Measurements from ENCODE around the gene BEND7.
A peak's percentile ranks its signal among the peaks of the same experiment; 100 is the strongest.
"Not testable (repeated sequence)": the region's sequence is repeated elsewhere in the genome, so short reads cannot be mapped to it uniquely, and the experiment has no call there.

BEND7 gene

DNA sequence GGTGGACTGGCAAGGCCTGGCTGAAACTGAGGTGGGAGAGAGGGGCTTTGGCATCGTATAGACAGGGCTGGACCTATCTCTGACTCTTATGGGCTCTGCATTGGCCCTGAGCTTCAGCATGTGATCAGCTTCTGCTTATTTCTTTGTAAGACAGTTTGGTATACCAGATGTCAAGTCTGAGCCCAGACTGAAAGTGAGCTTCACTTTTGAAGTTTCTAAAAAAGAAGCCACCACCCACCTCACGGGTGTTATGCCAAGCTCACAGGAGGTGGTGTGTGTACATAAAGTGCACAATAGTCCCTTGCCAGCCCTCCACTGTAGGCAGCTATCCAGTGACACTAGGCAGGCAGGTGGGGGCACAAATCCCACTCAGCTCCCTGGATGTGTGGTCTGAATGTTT lies 112.1 kb downstream of the BEND7 start:
- FAIRE-seq: no peak

DNA sequence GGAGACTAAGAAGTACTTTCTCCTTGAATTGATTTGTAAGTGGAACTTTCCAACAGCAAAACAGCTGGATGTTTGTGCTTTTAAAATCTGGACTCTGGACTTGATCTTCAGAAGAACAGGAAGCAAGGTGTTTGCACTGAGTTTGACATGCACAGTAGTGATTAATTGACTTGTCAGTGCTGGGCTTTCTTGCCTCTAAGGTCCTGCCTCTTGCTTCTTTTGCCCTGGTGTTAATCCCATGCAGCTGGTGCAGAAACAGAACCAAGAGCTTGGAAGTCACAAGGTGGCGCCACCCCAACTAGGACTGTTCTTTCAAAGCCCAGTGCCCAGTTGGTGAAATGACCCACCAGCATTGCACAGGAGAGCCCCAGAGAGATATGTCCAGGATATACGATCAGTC lies 114.0 kb downstream of the BEND7 start:
- FAIRE-seq: no peak

DNA sequence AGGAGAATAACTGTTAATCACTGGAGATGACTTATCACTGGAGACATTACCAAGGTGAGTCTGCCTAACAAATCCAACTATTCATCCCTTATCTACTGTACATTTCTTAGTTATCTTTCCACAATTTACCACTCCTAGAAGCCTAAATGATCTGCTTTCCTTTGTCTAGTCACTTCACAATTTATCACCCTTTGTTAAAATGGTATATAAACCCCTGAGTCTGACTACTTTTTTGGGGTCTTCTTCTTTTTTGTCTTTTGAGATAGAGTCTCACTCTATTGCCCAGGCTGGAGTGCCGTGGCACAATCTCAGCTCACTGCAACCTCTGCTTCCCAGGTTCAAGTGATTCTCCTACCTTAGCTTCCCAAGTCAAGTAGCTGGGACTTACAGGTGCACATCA lies 114.7 kb downstream of the BEND7 start:
- FAIRE-seq: no peak

DNA sequence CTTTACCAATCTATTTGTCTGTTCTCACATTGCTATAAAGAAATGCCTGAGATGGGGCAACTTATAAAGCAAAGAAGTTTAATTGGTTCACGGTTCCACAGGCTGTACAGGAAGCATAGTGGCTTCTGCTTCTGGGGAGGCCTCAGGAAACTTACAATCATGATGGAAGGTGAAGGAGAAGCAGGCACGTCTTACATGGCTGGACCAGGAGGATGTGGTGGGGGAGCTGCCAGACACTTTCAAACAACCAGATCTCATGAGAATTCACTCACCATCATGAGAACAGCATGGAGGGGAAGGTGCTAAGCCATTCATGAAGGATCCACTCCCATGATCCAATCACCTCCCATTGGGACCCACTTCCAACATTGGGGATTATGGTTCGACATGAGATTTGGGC lies 115.9 kb downstream of the BEND7 start:
- no peak for FAIRE-seq

DNA sequence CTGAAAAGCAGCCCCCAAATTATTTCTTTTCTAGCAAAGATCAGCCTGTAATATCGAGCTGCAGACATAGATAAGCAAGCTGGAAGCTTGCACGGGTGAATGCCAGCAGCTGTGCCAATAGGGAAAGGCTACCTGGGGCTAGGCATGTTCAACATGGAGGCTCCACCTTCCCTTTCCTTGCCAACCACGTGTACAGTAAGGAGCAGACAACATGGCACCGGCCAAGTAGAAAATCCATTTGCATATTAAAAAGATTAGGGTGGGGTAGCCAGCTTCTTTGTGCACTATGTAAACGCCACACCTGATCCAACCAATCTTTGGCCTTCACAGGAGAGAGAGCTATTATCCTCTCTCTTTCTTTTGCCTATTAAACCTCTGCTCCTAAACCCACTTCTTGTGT lies 124.0 kb downstream of the BEND7 start:
- no peak for FAIRE-seq

DNA sequence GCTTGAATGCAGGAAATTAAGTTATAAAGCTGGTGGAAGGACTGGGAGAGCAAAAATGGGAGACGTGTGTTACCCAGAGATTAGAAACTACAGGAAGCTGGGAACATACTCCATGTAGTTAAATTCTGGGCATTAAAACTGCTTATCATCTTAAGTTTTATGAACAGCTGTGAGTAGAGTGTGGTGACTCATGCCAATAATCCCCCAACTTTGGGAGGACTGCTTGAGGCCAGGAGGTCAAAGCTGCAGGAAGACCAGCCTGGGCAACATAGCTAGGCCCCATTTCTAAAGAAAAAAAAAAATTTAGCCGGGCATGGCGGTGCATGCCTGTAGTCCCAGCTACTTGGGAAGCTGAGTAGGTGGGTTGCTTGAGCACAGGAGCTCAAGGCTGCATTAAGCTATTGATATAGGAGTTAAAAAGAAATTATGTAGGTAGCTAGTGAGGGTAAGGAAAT lies 124.5 kb downstream of the BEND7 start:
- no peak for FAIRE-seq

DNA sequence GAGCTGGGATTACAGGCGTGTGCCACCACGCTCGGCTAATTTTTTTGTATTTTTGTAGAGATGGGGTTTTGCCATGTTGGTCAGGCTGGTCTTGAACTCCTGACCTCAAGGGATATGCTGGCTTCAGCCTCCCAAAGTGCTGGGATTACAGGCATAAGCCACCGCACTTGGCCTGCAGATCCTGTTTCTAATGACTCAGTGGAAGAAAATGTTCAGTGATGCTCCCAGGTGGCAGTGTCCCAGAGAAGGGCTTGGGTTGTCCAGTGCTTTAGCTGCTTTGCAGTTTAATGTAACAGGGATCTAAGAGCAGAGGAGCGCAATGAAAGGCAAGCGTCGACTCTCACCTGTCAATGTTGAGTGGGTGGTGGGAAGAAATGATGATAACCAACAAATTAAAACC lies 125.4 kb downstream of the BEND7 start:
- not testable (repeated sequence) for FAIRE-seq

DNA sequence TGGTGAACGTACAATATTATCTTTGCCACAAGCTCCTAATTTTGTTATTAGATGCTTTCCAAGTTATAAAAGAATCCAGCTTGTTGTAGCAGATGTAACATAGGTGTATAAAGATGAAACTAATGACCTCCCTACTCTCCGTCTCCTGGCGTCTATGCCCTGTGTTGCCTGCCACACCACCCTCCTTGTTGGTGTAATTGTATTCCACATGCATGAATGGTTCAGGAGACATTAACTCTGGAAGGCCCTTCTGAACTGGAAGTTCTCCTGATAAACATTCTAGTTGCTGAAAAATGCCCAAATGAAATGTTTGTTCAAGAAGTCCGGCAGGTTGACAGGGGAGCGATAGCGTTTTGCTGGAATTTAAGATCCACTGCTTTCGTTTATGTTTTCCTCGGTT lies 126.8 kb downstream of the BEND7 start:
- peak; percentile 84 for FAIRE-seq

DNA sequence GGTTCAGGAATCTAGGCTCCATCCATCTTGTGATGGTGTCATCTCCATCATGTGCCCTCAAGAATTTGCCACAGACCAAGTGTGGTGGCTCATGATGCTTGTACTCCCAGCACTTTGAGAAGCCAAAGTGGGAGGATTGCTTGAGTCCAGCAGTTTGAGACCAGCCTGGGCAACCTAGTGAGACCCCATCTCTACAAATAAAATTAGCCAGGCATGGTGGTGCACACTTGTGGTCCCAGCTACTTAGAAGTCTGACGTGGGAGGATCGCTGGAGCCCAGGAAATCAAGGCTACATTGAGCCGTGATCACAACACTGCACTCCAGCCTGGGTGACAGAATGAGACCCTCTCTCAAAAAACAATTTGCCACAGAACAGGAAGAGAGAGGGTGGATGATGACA lies 127.7 kb downstream of the BEND7 start:
- no peak for FAIRE-seq

DNA sequence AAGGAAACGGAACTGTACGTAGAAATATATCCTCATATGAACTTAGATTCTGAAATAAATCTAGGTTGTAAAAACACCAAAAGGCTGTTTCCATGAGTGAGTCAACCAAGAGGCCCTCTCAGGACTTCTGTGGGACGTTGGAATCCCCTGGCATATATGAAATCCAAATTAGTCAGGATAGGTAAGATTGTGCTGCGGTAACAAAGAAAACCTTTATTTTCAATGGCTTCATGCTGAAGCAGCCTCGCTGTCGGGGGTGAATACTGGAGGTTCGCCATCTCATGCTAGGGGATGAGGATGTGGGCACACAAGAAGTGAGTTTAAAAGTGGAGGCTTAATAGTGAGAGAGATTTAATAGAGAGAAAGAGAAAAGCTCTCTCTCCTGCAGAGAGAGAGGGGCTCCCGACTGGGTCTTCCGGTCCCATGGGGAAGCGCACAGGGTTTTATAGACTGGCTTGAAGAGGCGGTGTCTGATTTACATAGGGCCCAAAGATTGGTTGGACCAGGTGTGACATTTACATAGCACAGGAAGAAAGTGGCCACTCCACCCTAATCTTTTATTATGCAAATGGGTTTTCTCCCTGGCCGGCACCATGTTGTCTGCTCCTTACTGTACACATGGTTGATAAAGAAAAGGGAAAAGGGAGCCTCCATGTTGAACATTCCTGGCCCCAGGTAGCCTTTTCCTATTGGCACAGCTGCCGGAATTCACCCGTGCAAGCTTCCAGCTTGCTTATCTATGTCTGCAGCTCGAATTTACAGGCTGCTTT lies 128.4 kb downstream of the BEND7 start:
- no peak for FAIRE-seq

DNA sequence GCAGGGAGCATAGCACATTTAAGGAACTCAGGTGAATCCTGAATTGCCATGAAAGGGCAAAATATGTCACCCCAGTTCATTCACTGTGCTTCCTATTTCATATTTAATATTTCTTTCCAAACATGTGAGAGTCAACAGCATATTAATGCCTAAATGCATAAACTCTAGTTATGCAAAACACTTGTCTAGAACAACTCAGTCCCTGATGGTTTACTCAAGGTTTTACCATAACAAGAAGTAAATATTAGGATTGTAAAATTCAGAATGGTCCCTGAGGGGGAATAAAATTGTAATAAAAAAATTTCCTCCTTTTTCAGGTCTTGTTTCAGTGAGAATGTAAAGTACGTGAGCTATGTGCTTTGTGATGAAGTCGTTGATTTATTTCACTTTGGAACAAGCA lies 129.1 kb downstream of the BEND7 start:
- FAIRE-seq: no peak

DNA sequence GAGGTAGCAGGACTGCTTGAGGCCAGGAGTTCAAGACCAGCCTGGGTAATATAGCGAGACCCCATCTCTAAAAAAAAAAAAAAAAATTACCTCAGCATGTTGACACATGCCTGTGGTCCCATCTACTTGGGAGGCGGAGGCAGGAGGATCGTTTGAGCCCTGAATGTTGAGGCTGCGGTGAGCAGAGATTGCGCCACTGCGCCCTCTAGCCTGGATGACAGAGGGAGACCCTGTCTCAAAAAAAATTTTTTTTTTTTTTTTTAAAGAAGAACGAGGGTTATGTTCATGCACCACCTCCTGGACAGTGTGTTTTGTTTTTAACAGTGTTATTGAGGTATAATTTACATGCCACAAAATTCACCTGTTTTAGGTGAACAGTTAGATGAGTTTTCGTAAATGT lies 129.6 kb downstream of the BEND7 start:
- no peak for FAIRE-seq

DNA sequence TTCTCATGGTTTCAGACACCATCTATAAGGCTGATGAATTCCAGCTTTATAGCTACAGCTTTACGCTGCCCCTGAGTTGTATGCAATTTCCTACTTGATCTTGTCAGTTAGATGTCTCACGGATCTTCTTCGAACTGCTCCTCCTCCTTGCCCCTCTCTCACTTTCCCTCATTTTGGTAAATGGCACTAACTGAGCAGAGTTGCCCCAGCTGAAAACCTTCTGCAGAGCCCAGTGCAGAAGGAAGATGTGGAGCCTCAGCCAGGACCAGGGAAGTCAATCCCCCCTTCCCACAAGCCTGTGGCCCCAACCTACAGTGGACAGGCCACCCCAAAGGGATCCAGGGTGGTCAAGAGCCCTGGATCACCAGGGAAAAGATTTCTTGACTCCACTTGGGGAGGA lies 131.8 kb downstream of the BEND7 start:
- FAIRE-seq: no peak

DNA sequence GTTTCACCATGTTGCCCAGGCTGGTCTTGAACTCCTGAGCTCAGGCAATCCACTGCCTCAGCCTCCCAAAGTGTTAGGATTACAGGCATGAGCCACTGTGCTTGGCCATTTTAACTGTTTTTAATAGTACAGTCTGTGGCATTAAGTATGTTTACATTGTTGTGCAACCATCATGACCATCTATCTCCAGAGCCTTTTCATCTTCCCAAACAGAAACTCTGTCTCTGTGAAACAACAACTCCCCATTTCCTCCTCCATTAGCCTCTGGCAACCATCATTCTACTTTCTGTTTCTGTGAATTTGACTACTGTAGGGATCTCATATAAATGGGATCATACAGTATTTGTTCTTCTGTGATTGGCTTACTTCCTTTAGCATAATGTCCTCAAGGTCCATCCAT lies 132.4 kb downstream of the BEND7 start:
- FAIRE-seq: no peak

DNA sequence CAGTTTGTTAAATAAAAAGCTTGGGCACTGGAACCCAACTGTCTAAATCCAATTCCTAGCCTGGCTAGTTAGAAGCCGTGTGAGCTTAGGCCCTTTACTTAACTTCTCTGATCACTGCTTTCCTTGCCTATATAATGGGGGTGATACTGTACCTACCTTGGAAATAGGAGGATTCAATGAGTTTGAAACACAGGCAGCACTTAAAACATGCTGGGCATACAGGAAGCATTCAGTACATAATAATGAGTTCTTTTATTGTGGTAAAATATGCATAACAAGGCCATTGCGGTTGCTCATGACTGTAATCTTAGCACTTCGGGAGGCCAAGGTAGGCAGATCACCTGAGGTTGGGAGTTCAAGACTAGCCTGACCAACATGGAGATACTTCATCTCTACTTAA lies 133.3 kb downstream of the BEND7 start:
- no peak for FAIRE-seq

DNA sequence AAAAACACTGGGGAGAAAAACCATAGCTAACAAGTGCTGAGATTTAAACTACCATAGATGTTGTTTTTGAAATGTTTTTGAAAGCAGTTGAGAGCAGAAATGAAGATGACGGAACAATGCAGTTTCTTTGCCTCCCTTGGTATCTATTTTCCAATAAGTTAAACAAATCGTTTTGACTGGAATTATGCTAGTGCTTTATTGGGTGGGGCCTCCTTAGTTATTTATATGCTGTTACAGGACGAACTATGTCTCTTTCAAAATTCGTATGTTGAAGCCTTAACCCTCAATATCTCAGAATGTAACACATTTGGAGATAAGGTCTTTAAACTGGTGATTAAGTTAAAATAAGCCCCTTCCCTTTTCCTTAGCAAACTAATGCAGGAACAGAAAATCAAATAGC lies 135.2 kb downstream of the BEND7 start:
- FAIRE-seq: no peak

DNA sequence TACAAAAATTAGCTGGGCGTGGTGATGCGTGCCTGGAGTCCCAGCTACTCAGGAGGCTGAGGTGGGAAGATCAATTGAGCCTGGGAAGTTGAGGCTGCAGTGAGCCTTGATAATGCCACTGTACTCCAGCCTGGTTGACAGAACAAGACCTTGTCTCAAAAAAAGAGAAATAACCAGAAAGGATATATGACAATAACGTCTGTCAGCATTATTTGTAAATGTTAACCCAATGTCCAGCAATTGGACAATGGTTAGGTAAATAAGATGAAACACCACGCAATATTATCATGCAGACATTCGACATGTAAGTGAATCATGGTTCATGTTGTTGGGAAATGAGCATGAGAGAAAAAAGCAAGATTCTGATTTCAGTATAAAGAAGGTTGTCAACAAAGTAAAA lies 136.1 kb downstream of the BEND7 start:
- FAIRE-seq: no peak

All from islet of Langerhans (tissue), 1 donor.